SU-DHL-6 (cell line): Measurements from ENCODE around the gene SEBOX.
A peak's percentile ranks its signal among the peaks of the same experiment; 100 is the strongest.

Experiments
- H2AFZ ChIP-seq: fragments of 200-600 bp; sonication (generic); 2 replicates; pipeline ENCODE4 v1.6.1; 2014; ENCODE audit warnings: low read depth, mild to moderate bottlenecking, moderate library complexity, mixed read lengths, antibody characterized with exemption, low read length; ENCODE audit not compliant: severe bottlenecking
- H3F3A ChIP-seq: fragments of 200-600 bp; shearing (Covaris generic); 2 replicates; pipeline ENCODE4 v1.6.0; 2016; ENCODE audit warnings: antibody characterized with exemption, mild to moderate bottlenecking; ENCODE audit not compliant: insufficient read depth
- H3K27ac ChIP-seq: fragments of 200-600 bp; sonication (generic); 2 replicates; pipeline ENCODE4 v1.5.1; 2016; ENCODE audit warnings: low read depth, mild to moderate bottlenecking, low read length, moderate library complexity, mixed read lengths
- H3K27me3 ChIP-seq: fragments of 200-600 bp; sonication (generic), shearing (Covaris generic); 2 replicates; pipeline ENCODE4 v1.6.0; 2014; ENCODE audit warnings: mild to moderate bottlenecking, low read length
- H3K36me3 ChIP-seq: fragments of 200-600 bp; sonication (generic); 2 replicates; pipeline ENCODE4 v1.6.1; 2014; ENCODE audit warnings: mild to moderate bottlenecking, low read length, mixed read lengths
- H3K4me2 ChIP-seq: fragments of 300-600, 200-600 bp; shearing (Covaris generic), sonication (generic); 2 replicates; pipeline ENCODE4 v1.6.0; 2014; ENCODE audit warnings: low read length, low read depth, mild to moderate bottlenecking; ENCODE audit not compliant: poor library complexity, severe bottlenecking
- H3K4me3 ChIP-seq: fragments of 200-600 bp; sonication (generic); 2 replicates; pipeline ENCODE4 v1.5.1; 2014; ENCODE audit warnings: antibody characterized with exemption, low read length, mild to moderate bottlenecking, mixed read lengths; ENCODE audit not compliant: insufficient read depth, poor library complexity, severe bottlenecking
- H3K79me2 ChIP-seq: fragments of 200-600 bp; sonication (generic); 2 replicates; pipeline ENCODE4 v1.6.1; 2014; ENCODE audit warnings: mild to moderate bottlenecking, low read length, moderate library complexity; ENCODE audit not compliant: insufficient read depth
- H3K9ac ChIP-seq: fragments of 200-600 bp; sonication (generic); 2 replicates; pipeline ENCODE4 v1.7.0; 2014; ENCODE audit warnings: mild to moderate bottlenecking, low read length
- H3K9me2 ChIP-seq: fragments of 200-600 bp; sonication (generic); replicated peaks from 2 replicates; pipeline ENCODE4 v1.6.1; 2014; ENCODE audit warnings: low read length; ENCODE audit not compliant: insufficient read depth
- H3K9me3 ChIP-seq: fragments of 200-600 bp; sonication (generic); 2 replicates; pipeline ENCODE4 v1.6.1; 2014; ENCODE audit warnings: low read length, mixed read lengths; ENCODE audit not compliant: insufficient read depth
- H4K20me1 ChIP-seq: fragments of 200-600 bp; sonication (generic); 2 replicates; pipeline ENCODE4 v1.6.1; 2014; ENCODE audit warnings: low read depth, mild to moderate bottlenecking, antibody characterized with exemption, low read length, moderate library complexity, mixed read lengths
- EZH2phosphoT487 ChIP-seq: fragments of 200-600 bp; sonication (generic), shearing (Covaris generic); conservative IDR thresholded peaks from 2 replicates; pipeline ENCODE4 v1.6.1; 2018; ENCODE audit warnings: mild to moderate bottlenecking, antibody characterized with exemption, low read length, moderate library complexity, mixed read lengths
- TF ChIP-seq, protein P1 (sequence below): fragments of 200-600 bp; sonication (generic); IDR thresholded peaks from one replicate; pipeline ENCODE4 v1.5.1; 2017; ENCODE audit warnings: antibody characterized with exemption, mild to moderate bottlenecking, low read length, moderate library complexity; ENCODE audit not compliant: insufficient read depth, poor library complexity, severe bottlenecking

The SEBOX gene

DNA sequence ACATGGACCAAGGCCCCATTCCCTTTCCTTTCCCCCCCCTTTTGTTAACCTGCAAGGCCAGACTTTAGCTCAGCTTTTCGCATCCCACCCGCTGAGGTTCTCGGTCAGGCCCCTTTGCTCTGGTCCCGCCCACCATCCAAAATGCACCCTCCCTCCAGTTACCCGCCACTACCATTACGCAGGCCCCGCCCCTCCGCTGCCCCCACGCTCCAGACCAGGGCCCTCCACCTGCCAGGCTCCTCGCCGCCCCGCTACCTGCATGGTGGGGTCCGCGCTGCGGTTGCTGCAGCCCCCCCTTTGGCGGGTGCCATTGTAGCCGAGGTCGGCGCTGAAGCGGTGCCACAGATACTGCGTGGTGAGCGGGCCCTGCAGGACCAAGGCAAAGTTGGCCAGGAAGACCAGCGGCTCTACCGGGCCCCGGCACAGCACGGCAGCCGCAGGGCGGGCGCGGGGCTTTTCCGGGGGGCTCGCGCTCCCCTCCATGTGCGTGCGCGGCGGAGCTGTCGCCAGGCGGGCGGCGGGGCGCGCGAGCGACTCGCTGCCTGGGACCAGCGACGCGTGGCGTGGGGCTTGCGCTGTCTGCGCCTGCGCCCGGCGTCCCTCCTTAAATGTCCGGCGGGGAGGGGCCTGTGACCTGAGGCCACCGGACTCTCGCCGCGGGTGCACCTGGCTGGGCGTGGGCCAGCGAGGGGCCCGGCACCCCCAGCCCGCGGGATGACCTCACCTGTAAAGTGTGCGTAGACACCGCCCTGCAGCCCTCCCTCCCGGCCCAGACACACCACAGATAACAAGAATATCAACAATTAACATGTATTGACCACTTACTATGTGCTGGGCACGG lies 40.9 kb upstream of the SEBOX start, which contains the start of gene SLC46A1:
SLC46A1 (minus strand) TSS at position 581 of the 841 bp plus-strand sequence; CDS start at position 483, 98 bp downstream.
- Histone ChIP-seq H4K20me1 (no peaks in the 10 kb centered on the region), H2AFZ (peak within 1 kb of the TSS; percentile 92), H3K27ac (no peak within 1 kb of the TSS), H3K9me3 (no peaks in the 10 kb centered on the region), H3K27me3 (no peaks in the 10 kb centered on the region), H3F3A (no peaks in the 10 kb centered on the region), H3K79me2 (no peaks in the 10 kb centered on the region), H3K9ac (peak within 1 kb of the TSS; percentile 77), H3K9me2 (no peaks in the 10 kb centered on the region), H3K4me2 (peak within 1 kb of the TSS; percentile 63), H3K4me3 (peak within 1 kb of the TSS; percentile 62), H3K36me3 (no peaks in the 10 kb centered on the region)
- TF ChIP-seq, protein P1, sequence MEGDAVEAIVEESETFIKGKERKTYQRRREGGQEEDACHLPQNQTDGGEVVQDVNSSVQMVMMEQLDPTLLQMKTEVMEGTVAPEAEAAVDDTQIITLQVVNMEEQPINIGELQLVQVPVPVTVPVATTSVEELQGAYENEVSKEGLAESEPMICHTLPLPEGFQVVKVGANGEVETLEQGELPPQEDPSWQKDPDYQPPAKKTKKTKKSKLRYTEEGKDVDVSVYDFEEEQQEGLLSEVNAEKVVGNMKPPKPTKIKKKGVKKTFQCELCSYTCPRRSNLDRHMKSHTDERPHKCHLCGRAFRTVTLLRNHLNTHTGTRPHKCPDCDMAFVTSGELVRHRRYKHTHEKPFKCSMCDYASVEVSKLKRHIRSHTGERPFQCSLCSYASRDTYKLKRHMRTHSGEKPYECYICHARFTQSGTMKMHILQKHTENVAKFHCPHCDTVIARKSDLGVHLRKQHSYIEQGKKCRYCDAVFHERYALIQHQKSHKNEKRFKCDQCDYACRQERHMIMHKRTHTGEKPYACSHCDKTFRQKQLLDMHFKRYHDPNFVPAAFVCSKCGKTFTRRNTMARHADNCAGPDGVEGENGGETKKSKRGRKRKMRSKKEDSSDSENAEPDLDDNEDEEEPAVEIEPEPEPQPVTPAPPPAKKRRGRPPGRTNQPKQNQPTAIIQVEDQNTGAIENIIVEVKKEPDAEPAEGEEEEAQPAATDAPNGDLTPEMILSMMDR: no peak
- TF ChIP-seq EZH2phosphoT487: no peak

DNA sequence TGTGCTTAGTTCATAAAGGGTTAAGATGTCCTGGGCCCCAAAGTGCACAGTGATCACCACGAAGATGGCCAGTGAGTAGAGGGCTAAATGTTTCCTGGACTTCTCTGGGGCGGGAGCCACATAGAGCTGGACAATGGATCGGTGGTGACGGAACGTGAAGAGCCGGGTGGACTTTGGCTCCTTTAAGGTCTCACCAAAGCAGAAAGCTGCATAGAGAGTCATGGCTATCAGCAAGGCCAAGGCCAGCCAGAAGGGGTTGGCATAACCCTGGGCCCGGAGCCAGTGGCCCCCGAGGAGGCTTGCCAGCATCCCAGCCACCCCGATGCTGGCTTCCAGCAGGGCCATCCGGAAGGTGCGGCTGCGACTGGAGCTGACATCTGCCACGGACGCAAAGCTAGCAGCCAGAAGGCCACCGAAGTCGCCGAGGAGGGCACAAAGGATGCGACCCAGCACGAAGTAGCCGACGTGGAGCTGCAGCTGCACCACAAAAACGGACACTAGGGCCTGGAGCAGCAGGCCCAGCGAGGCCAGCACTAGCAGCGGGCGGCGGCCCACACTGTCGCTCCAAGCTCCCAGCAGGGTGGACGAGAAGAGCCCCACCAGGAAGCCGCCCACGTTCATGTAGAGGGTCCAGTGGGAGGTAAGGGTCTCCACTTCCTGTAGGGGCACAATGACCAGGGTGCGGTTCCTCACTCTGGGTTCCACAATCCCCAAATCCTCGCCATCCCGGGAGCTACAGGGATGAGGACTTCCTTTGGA lies 40.0 kb upstream of the SEBOX start:
- Histone ChIP-seq H3K27me3 (no peaks in the 10 kb centered on the region), H3K4me3 (peak overlapping the region; percentile 62), H3K9ac (peak overlapping the region; percentile 77), H3K9me2 (no peaks in the 10 kb centered on the region), H3K79me2 (no peaks in the 10 kb centered on the region), H3K9me3 (no peaks in the 10 kb centered on the region), H3F3A (no peaks in the 10 kb centered on the region), H4K20me1 (no peaks in the 10 kb centered on the region), H3K27ac (no peak overlapping the region), H3K36me3 (no peaks in the 10 kb centered on the region), H2AFZ (peak overlapping the region; percentile 92), H3K4me2 (peak overlapping the region; percentile 63)
- no peak for TF ChIP-seq EZH2phosphoT487
- TF ChIP-seq, protein P1: no peak

DNA sequence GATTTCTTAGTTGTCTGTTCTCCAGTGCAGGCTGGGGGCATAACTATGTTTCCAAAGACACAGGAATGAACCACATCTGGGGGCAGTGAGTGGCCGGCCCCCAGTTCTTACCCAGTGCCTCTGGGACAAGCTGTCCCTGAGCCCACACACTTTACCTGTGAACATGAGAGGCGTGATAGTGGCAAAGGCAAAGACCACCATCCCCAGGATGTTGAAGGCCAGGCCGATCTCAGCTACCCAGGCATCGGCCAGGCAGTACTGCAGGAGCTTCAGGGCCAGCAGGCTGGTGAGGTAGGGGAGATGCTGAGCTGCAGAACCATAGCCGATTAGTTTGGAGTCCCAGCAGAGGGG lies 39.4 kb upstream of the SEBOX start:
- Histone ChIP-seq H4K20me1 (no peaks in the 10 kb centered on the region), H3K79me2 (no peaks in the 10 kb centered on the region), H3K9me2 (no peaks in the 10 kb centered on the region), H3K36me3 (no peaks in the 10 kb centered on the region), H3K4me3 (no peak overlapping the region), H3K27me3 (no peaks in the 10 kb centered on the region), H2AFZ (no peak overlapping the region), H3K4me2 (no peak overlapping the region), H3K27ac (no peak overlapping the region), H3K9ac (no peak overlapping the region), H3K9me3 (no peaks in the 10 kb centered on the region), H3F3A (no peaks in the 10 kb centered on the region)
- no peak for TF ChIP-seq EZH2phosphoT487

DNA sequence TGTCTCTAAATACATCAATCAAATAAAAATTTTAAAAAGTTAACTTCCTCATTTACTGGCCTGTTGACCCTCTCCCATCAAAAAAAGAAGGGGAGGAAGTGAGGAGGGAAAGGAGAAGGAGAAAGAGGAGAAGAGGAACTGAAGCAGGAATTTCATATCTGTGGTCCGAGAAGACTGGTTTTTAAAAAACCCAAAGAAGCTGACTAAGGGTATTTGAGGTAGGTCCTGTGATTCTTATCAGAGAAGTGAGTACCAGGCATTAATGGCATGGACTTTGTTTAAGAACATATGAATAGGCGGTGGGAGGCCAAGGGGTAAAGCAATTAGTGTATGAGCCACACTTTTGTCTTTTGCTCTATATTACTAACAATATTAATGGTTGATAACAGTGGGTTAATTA lies 39.0 kb upstream of the SEBOX start:
- Histone ChIP-seq H3K4me3 (no peak overlapping the region), H3K27me3 (no peaks in the 10 kb centered on the region), H3K36me3 (no peaks in the 10 kb centered on the region), H4K20me1 (no peaks in the 10 kb centered on the region), H3K27ac (no peak overlapping the region), H3K9ac (no peak overlapping the region), H2AFZ (no peak overlapping the region), H3K9me3 (no peaks in the 10 kb centered on the region), H3F3A (no peaks in the 10 kb centered on the region), H3K79me2 (no peaks in the 10 kb centered on the region), H3K9me2 (no peaks in the 10 kb centered on the region), H3K4me2 (no peak overlapping the region)
- TF ChIP-seq, protein P1: no peak
- no peak for TF ChIP-seq EZH2phosphoT487
